Measurements from ENCODE around the gene EBLN2. TPM values are rescaled to one million over a fixed set of nuclear protein-coding genes. Genes with fewer than 3 reads are reported as not detected.

Gene EBLN2
- total RNA-seq, 2 experiments from 2014 or later: 14.8 to 16.0 TPM

- DNase-seq (no peak), ATAC-seq (ENCODE audit: poor library complexity) (no peak)
- Mint-ChIP-seq H3K4me1 (ENCODE audit: low read depth) (peaks cover 32% of the 10 kb centered on the region), H3K4me3 (no peak overlapping the region), H3K9me3 (no peaks in the 10 kb centered on the region), H3K27me3 (no peaks in the 10 kb centered on the region), H3K27ac (peak overlapping the region; percentile 18), H3K36me3 (ENCODE audit: low read depth) (peaks cover 25% of the 10 kb centered on the region)
- no peaks in the 10 kb centered on the region for H3K4me1 ChIP-seq (ENCODE audit: insufficient read depth, low read length)
- peaks cover 9% of the 10 kb centered on the region for H3K36me3 ChIP-seq (ENCODE audit: insufficient read depth, low read length)
- ChIA-PET POLR2A (interaction anchor here (1.5 kb wide), 1 partner anchor 204 kb away, joined by 10 read pairs; no protein-coding TSS in a partner anchor), CTCF (interaction anchor here (1.3 to 2.8 kb wide), 8 partner anchors 10 to 206 kb away, joined by 3 to 34 read pairs (median 10); partner anchors contain the start of genes PPP4R2 and SHQ1)
- H3K27ac ChIP-seq (ENCODE audit: low read depth in 1 of 2, low read length in 2 of 2): no peak overlapping the region
- no peaks in the 10 kb centered on the region for H3K27me3 ChIP-seq (ENCODE audit: control insufficient read depth in 1 of 2, insufficient read depth in 2 of 2, low read length in 2 of 2)
- H3K9me3 ChIP-seq (ENCODE audit: control insufficient read depth in 1 of 2, insufficient read depth in 1 of 2, low read length in 2 of 2): no peaks in the 10 kb centered on the region
- no peak for TF ChIP-seq CTCF (IDR thresholded peaks at IDR 0.05)
- H3K4me3 ChIP-seq (ENCODE audit: low read length): no peak overlapping the region
- intact Hi-C loops (cut with DNase I, micrococcal nuclease): loop anchor here (5.0 to 10.0 kb wide), 2 partner anchors 58 to 391 kb away; partner anchors contain the start of gene PPP4R2 (in 2 of the 2)
Observed at GRCh38 chr3:73055583-73055982, 5.9 kb upstream of the EBLN2 start.

GRCh38 chr3:73056014-73056844 is 5.2 kb upstream of the EBLN2 start:
- no peak overlapping the region for H3K27ac ChIP-seq (ENCODE audit: low read depth in 1 of 2, low read length in 2 of 2)
- no peaks in the 10 kb centered on the region for H3K27me3 Mint-ChIP-seq
- CTCF ChIA-PET: interaction anchor here (0.6 to 2.8 kb wide), 20 partner anchors 10 to 1326 kb away, joined by 3 to 34 read pairs (median 4); partner anchors contain the start of genes PPP4R2 and SHQ1
- no peaks in the 10 kb centered on the region for H3K9me3 Mint-ChIP-seq
- DNase-seq: peak in 3 of 14 experiments; percentile 40 to 68 (median 44)
- no peaks in the 10 kb centered on the region for H3K27me3 ChIP-seq (ENCODE audit: control insufficient read depth in 1 of 2, insufficient read depth in 2 of 2, low read length in 2 of 2)
- H3K4me1 Mint-ChIP-seq (ENCODE audit: low read depth): peaks cover 28% of the 10 kb centered on the region
- H3K4me3 Mint-ChIP-seq: no peak overlapping the region
- TF ChIP-seq CTCF (IDR thresholded peaks at IDR 0.05): peak; percentile 79
- H3K27ac Mint-ChIP-seq: peak overlapping the region; percentile 18
- intact Hi-C loops (cut with DNase I, micrococcal nuclease): loop anchor here (1.0 to 10.0 kb wide), 5 partner anchors 59 to 1181 kb away; partner anchors contain the start of gene PPP4R2 (in 2 of the 2)
- H3K9me3 ChIP-seq (ENCODE audit: control insufficient read depth in 1 of 2, insufficient read depth in 1 of 2, low read length in 2 of 2): no peaks in the 10 kb centered on the region
- POLR2A ChIA-PET: interaction anchor here (1.0 to 1.5 kb wide), 7 partner anchors 57 to 208 kb away, joined by 3 to 10 read pairs (median 4); partner anchors contain the start of genes PPP4R2 and SHQ1
- peak; percentile 48 for ATAC-seq (ENCODE audit: poor library complexity)
- H3K4me1 ChIP-seq (ENCODE audit: insufficient read depth, low read length): no peaks in the 10 kb centered on the region
- no peak overlapping the region for H3K4me3 ChIP-seq (ENCODE audit: low read length)
- peaks cover 24% of the 10 kb centered on the region for H3K36me3 Mint-ChIP-seq (ENCODE audit: low read depth)
- peaks cover 11% of the 10 kb centered on the region for H3K36me3 ChIP-seq (ENCODE audit: insufficient read depth, low read length)

DNA sequence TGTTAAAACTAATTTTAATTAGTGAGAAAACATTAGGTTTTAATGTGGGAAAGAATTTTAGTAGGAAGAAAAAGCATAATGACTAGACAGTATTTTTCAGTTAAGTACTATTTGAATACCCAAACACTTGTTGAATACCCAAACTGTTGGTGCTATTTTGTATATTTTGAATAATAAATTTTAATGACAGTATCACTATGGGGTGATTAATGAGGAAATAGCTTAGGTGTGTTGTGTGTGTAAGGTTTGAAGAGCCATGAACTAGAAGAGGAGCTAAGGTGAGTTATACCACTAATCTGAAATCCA is 4.7 kb upstream of the EBLN2 start:
- POLR2A ChIA-PET: interaction anchor here (1.0 to 1.5 kb wide), 7 partner anchors 57 to 209 kb away, joined by 3 to 10 read pairs (median 4); partner anchors contain the start of genes PPP4R2 and SHQ1
- no peaks in the 10 kb centered on the region for H3K9me3 Mint-ChIP-seq

More for the DNA sequence above, 4.7 kb upstream of the EBLN2 start:
- no peak overlapping the region for H3K4me3 Mint-ChIP-seq
- Histone ChIP-seq H3K4me1 (ENCODE audit: insufficient read depth, low read length) (no peaks in the 10 kb centered on the region), H3K9me3 (ENCODE audit: control insufficient read depth in 1 of 2, insufficient read depth in 1 of 2, low read length in 2 of 2) (no peaks in the 10 kb centered on the region), H3K36me3 (ENCODE audit: insufficient read depth, low read length) (peaks cover 16% of the 10 kb centered on the region), H3K27ac (ENCODE audit: low read depth in 1 of 2, low read length in 2 of 2) (no peak overlapping the region), H3K4me3 (ENCODE audit: low read length) (no peak overlapping the region), H3K27me3 (ENCODE audit: control insufficient read depth in 1 of 2, insufficient read depth in 2 of 2, low read length in 2 of 2) (no peaks in the 10 kb centered on the region)
- no peak for DNase-seq
- peaks cover 26% of the 10 kb centered on the region for H3K36me3 Mint-ChIP-seq (ENCODE audit: low read depth)
- no peaks in the 10 kb centered on the region for H3K27me3 Mint-ChIP-seq
- no peak for TF ChIP-seq CTCF (IDR thresholded peaks at IDR 0.05)
- intact Hi-C loops (cut with DNase I, micrococcal nuclease): loop anchor here (1.0 to 10.0 kb wide), 5 partner anchors 59 to 1181 kb away; partner anchors contain the start of gene PPP4R2 (in 2 of the 2)
- CTCF ChIA-PET: interaction anchor here (0.6 to 2.8 kb wide), 19 partner anchors 10 to 1327 kb away, joined by 3 to 34 read pairs (median 4); partner anchors contain the start of genes PPP4R2 and SHQ1
- no peak overlapping the region for H3K27ac Mint-ChIP-seq
- H3K4me1 Mint-ChIP-seq (ENCODE audit: low read depth): peaks cover 24% of the 10 kb centered on the region
- ATAC-seq (ENCODE audit: poor library complexity): no peak

Data from CD4-positive, alpha-beta T cell (primary cell).